ENCODE measurements around the gene EXOC1. TPM values are rescaled to one million over a fixed set of nuclear protein-coding genes. Genes with fewer than 3 reads are reported as not detected.

EXOC1 gene
- total and polyA plus RNA-seq, 4 donors: 18.4 to 63.6 (median 27.3) TPM

GRCh38 chr4:55887594-55887993, 34.1 kb downstream of the EXOC1 start:
- no peaks in the 10 kb centered on the region for H3K9me3 ChIP-seq (ENCODE audit: control insufficient read depth in 4 of 4, insufficient read depth in 3 of 4, low read length in 3 of 4)
- no peak overlapping the region for H3K27ac ChIP-seq (ENCODE audit: low read depth in 1 of 2, low read length in 1 of 2)
- DNase-seq (no peak), ATAC-seq (ENCODE audit: insufficient read depth, low FRiP score) (no peak)
- H3K4me1 ChIP-seq (ENCODE audit: control insufficient read depth in 5 of 5, insufficient read depth in 5 of 5, low read length in 5 of 5): no peaks in the 10 kb centered on the region
- H3K36me3 ChIP-seq (ENCODE audit: control insufficient read depth in 4 of 4, insufficient read depth in 4 of 4, low read length in 4 of 4): peaks cover 0 to 11% (median 8%) of the 10 kb centered on the region in 4 donors
- H3K9ac ChIP-seq (ENCODE audit: insufficient read depth in 1 of 2, low read length in 2 of 2): no peak overlapping the region
- H3K27me3 ChIP-seq (ENCODE audit: control insufficient read depth in 3 of 3, insufficient read depth in 3 of 3, low read length in 2 of 3): no peaks in the 10 kb centered on the region
- H3K4me3 ChIP-seq: no peak overlapping the region
- 93 to 95% methylated on average over 1 of the region's 1 CpG for WGBS, 2 donors
- no peak for TF ChIP-seq CTCF (IDR thresholded peaks at IDR 0.05; ENCODE audit: control extremely low read depth, extremely low read depth)

- 35 to 59% methylated on average over 2 of the region's 2 CpGs for WGBS, 2 donors
- ATAC-seq (ENCODE audit: insufficient read depth, low FRiP score) (no peak), DNase-seq (no peak)
- Histone ChIP-seq H3K4me3 (no peak overlapping the region), H3K9me3 (ENCODE audit: control insufficient read depth in 4 of 4, insufficient read depth in 3 of 4, low read length in 3 of 4) (no peaks in the 10 kb centered on the region), H3K36me3 (ENCODE audit: control insufficient read depth in 4 of 4, insufficient read depth in 4 of 4, low read length in 4 of 4) (peaks cover 5 to 21% (median 12%) of the 10 kb centered on the region in 4 donors), H3K27me3 (ENCODE audit: control insufficient read depth in 3 of 3, insufficient read depth in 3 of 3, low read length in 2 of 3) (no peaks in the 10 kb centered on the region), H3K4me1 (ENCODE audit: control insufficient read depth in 5 of 5, insufficient read depth in 5 of 5, low read length in 5 of 5) (no peaks in the 10 kb centered on the region), H3K27ac (ENCODE audit: low read depth in 1 of 2, low read length in 1 of 2) (no peak overlapping the region), H3K9ac (ENCODE audit: insufficient read depth in 1 of 2, low read length in 2 of 2) (no peak overlapping the region)
- no peak for TF ChIP-seq CTCF (IDR thresholded peaks at IDR 0.05; ENCODE audit: control extremely low read depth, extremely low read depth)
Observed at GRCh38 chr4:55892156-55892555, 38.7 kb downstream of the EXOC1 start.

DNA sequence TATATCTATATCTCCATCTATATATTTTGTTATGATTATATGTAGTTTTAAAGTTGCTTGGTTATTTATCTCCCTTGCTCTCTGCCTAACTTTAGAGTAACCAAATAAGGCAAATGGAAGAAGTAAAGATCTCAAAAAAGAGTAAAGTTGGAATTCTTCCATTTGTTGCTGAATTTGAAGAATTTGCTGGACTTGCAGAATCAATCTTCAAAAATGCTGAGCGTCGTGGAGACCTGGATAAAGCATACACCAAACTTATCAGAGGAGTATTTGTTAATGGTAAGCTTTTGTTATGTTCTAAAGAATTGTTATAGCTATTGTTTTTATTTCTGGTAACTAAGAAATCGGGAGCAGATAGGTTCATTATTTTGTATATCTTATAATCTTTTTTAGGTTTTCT, 43.2 kb downstream of the EXOC1 start:
- no peak for ATAC-seq (ENCODE audit: insufficient read depth, low FRiP score)
- 89 to 91% methylated on average over 3 of the region's 3 CpGs for WGBS, 2 donors
- TF ChIP-seq CTCF (IDR thresholded peaks at IDR 0.05; ENCODE audit: control extremely low read depth, extremely low read depth): no peak
- Histone ChIP-seq H3K27ac (ENCODE audit: low read depth in 1 of 2, low read length in 1 of 2) (no peak overlapping the region), H3K4me1 (ENCODE audit: control insufficient read depth in 5 of 5, insufficient read depth in 5 of 5, low read length in 5 of 5) (no peaks in the 10 kb centered on the region), H3K27me3 (ENCODE audit: control insufficient read depth in 3 of 3, insufficient read depth in 3 of 3, low read length in 2 of 3) (no peaks in the 10 kb centered on the region), H3K36me3 (ENCODE audit: control insufficient read depth in 4 of 4, insufficient read depth in 4 of 4, low read length in 4 of 4) (peaks cover 6 to 20% (median 7%) of the 10 kb centered on the region in 4 donors), H3K9ac (ENCODE audit: insufficient read depth in 1 of 2, low read length in 2 of 2) (no peak overlapping the region), H3K4me3 (no peak overlapping the region), H3K9me3 (ENCODE audit: control insufficient read depth in 4 of 4, insufficient read depth in 3 of 4, low read length in 3 of 4) (no peaks in the 10 kb centered on the region)
- DNase-seq: no peak

DNA sequence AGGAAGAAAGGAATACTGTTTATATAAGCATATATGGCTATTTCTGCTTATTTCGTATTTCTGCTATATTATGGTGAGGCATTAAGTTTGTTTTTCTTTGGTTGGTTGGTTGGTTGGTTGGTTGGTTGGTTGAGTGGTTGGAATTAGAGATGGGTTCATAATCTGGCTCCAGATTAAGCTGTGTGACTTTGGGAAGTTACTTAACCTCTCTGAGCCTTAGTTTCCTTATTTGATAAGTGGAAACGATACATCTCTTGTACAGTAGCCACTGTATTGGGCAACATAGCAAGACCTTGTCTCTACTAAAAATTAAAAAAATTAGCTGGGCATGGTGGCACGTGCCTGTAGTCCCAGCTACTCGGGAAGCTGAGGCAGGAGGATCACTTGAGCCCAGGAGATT, 49.2 kb downstream of the EXOC1 start:
- ATAC-seq (ENCODE audit: insufficient read depth, low FRiP score): no peak
- Histone ChIP-seq H3K27ac (ENCODE audit: low read depth in 1 of 2, low read length in 1 of 2) (no peak overlapping the region), H3K9ac (ENCODE audit: insufficient read depth in 1 of 2, low read length in 2 of 2) (no peak overlapping the region), H3K4me1 (ENCODE audit: control insufficient read depth in 5 of 5, insufficient read depth in 5 of 5, low read length in 5 of 5) (no peaks in the 10 kb centered on the region), H3K27me3 (ENCODE audit: control insufficient read depth in 3 of 3, insufficient read depth in 3 of 3, low read length in 2 of 3) (no peaks in the 10 kb centered on the region), H3K9me3 (ENCODE audit: control insufficient read depth in 4 of 4, insufficient read depth in 3 of 4, low read length in 3 of 4) (no peaks in the 10 kb centered on the region), H3K36me3 (ENCODE audit: control insufficient read depth in 4 of 4, insufficient read depth in 4 of 4, low read length in 4 of 4) (peaks cover 0 to 15% (median 5%) of the 10 kb centered on the region in 4 donors), H3K4me3 (no peak overlapping the region)
- no peak for DNase-seq
- TF ChIP-seq CTCF (IDR thresholded peaks at IDR 0.05; ENCODE audit: control extremely low read depth, extremely low read depth): no peak
- 90 to 95% methylated on average over 4 of the region's 4 CpGs for WGBS, 2 donors
